Activated CD4-positive, alpha-beta T cell treated with anti-CD3 and anti-CD28 coated beads for 4 hours (primary cell): ENCODE data around the gene NPSR1.
"Not testable (repeated sequence)": the region's sequence is repeated elsewhere in the genome, so short reads cannot be mapped to it uniquely, and the experiment has no call there.

Experiments
- DNase-seq, 2 donors: peaks; one replicate each; pipeline ENCODE4 v3.0.0-alpha.2; 2020

Gene NPSR1

DNA sequence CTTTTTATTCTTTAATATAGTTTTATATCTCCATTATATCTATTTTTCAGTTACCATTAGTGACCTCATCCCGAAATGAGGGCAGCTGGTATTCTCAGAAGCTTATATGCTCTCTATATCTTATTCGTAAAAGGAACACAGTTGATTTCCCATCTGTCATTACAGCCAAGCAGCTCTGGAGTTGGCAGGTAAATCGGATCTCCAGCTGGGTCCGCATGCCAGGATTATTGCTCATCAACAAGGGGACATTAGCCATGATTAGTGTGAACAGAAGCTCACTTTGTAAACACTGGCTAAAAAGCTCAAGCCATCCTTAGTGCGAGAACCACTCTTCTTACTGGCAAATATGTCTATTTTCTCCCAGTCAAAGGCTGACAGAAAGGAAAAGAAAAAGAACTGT, 180.3 kb downstream of the NPSR1 start:
- no peak for DNase-seq

DNA sequence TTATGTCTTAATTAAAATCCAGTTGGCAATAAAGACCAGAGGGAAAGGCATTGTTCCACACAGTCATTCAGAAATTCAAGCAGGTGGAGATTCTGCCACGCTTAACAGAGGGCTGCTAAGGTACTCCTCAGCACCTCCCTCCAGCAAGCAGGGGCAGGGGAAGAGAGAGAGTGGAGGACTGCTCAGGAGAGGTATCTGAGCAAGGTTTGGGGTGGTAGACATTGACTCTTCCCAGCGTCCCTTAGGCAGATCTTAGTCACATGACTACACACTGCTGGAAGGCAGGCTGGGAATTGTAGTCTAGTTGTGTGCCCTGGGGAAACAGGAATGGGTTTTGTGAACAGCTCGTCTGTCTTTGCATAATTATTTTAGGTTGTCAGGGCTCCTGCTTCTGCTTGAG, 181.6 kb downstream of the NPSR1 start:
- DNase-seq, result no peak

- no peak for DNase-seq
Measured at GRCh38 chr7:34840176-34840785, 182.3 kb downstream of the NPSR1 start.

- DNase-seq, result no peak
Measured at GRCh38 chr7:34841326-34841725, 183.3 kb downstream of the NPSR1 start.

DNA sequence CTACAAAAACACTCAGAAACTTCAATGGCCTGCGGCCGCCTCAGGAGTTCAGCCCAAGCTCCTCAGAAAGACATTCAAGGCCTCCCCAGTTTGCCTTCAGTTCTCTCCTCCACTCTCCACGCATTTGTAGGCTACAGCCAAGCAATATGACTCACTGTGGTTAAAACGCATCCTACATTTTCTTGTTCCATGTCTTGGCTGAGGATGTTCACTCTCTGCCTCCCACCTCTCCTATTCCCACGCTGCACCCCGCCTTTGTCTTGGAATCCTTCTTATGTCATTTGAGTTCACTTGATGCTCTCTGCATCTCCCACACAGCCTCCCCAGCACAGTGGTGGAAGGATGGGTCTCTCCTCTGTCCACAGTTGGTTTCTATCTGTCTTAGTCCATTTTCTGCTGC, 184.8 kb downstream of the NPSR1 start:
- no peak for DNase-seq

- no peak for DNase-seq
Measured at GRCh38 chr7:34844406-34844805, 186.4 kb downstream of the NPSR1 start.

DNA sequence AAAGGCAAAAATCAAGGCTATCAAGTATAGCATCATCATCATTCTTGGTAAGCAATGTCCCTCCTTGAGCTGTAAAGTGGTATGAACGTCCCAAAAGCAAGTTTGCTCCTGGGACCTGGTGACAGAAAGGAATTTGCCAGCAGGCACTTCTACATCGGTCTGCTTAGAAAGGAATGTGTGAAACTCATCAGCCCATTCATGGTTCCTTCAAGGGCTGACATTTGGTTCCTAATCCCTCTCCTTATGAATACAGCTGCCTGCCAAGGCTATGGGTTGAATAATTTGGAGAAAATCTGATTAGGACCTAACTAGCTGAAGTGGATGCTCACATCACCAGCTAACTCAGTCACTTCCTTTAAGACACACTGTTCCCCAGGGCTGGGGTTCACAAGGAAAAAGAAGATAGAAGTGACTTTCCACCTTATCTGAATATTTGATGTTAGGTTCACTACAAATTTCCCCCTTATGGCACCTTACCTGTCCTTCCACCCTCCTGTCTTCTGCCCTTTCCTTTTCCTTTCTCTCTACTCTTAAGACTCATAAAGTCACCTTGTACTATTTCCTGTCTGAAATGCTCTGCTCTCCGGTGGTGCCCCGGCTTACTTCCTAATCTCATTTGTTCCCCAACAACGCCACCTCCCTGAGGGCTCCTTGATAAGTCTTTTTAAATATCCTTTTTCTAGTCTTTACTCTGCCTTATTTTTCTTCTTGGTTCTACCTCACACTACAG, 187.1 kb downstream of the NPSR1 start:
- DNase-seq, result no peak

- no peak for DNase-seq
Measured at GRCh38 chr7:34845666-34846361, 187.8 kb downstream of the NPSR1 start.

DNA sequence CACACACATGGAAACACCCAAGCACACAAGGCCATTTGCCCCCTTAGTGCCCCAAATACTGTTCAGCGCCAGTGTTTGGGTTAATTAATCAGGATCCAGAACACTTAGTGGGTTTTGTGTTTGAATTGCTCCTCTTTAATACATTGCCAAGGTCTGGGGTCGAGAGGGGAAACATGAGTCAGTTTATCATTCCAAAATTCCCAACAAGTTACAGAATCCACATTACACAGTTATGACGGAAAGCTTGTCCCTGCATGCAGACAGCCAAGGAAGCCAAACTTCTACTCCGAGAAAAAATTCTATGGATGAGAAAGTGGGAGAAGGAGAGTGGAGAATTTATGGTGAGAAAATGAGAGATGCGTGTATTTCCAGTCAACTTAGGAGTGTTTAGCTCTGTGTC, 189.0 kb downstream of the NPSR1 start:
- DNase-seq, result no peak

DNA sequence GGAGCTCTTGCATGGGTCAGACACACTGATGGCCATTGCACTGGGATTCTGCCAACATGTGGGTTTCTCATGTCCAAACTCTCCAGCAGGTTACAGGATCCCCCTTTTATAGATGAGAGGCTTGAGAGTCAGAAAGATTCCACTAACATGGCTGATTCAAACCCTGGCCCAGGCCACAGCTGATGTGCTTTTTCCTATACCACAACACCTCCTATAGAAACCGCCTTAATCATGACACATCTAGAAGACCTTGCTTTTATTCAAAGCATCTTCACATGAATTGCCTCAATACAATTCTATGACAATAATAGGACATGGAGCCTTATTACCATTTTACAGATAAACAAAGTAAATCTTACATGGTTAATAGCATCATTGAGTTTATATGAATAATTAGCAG, 190.7 kb downstream of the NPSR1 start:
- no peak for DNase-seq

GRCh38 chr7:34849163-34849960, 191.3 kb downstream of the NPSR1 start:
- DNase-seq, result no peak

DNA sequence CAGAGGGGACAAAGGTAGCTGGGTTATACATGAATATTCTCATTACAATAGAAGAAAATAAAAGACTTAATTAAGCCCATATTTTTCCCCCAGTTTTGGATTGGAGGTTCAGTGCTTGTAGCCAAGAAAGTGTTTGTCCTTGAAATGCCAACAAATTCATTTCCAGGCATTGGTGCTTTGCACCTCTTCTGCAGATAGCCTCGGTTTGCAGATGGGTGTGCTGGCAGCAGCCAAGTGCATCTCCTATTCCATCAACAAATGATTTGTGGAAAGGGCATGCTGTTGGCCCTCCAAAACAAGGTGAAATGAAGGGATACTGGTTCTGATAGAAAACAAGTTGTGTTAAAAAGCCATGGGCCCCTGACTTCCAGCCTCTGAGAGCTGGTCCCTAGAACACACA, 192.0 kb downstream of the NPSR1 start:
- no peak for DNase-seq

DNA sequence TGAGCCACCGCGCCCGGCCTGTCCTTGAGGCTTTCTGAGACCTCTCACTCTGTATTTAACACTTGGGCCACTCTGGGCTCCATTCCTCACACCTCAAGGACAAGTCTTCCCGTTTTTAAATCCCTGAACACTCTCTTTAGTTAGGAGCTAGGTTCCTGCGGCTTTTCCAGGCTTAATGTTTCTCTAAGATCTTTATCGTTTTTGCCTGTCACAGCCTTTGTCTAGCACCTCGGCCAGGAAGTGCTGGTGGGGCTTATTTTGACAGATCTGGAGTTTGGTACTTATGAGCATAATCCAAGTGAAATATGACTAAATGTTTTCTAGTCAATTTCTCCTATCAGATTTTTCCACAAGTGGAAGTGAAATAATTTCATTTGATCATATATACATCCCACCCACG, 192.7 kb downstream of the NPSR1 start:
- DNase-seq, result no peak

GRCh38 chr7:34851431-34851830, 193.4 kb downstream of the NPSR1 start:
- DNase-seq, result no peak

GRCh38 chr7:34858444-34858843, 200.4 kb downstream of the NPSR1 start:
- not testable (repeated sequence) for DNase-seq

- DNase-seq, result not testable (repeated sequence)
Measured at GRCh38 chr7:34859281-34859680, 201.3 kb downstream of the NPSR1 start.

- not testable (repeated sequence) for DNase-seq
Measured at GRCh38 chr7:34866222-34866621, 208.2 kb downstream of the NPSR1 start.

DNA sequence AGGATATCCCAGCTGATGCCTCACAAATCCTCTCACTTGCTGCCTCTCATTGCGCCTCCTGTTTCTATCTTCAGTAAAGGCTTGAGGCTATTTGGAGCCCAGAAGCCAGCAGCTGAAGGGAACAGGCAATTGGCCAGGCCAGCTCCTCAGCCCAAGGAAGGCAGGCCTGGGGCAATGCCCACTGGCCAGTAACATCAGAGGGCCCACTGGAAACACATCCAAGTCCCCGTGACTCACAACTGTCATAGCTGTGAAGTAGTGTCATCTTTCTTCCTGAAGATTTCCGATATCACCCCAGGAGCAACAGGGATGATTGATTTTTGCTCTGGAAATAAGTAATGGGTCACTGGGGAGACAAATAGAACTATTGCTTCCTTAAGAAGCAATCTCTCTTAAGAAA, 209.3 kb downstream of the NPSR1 start:
- not testable (repeated sequence) for DNase-seq

GRCh38 chr7:34868602-34869001, 210.6 kb downstream of the NPSR1 start:
- DNase-seq, result not testable (repeated sequence)

GRCh38 chr7:34869057-34869456, 211.0 kb downstream of the NPSR1 start:
- DNase-seq, result no peak

- DNase-seq, result not testable (repeated sequence)
Measured at GRCh38 chr7:34870041-34870440, 212.0 kb downstream of the NPSR1 start.

DNA sequence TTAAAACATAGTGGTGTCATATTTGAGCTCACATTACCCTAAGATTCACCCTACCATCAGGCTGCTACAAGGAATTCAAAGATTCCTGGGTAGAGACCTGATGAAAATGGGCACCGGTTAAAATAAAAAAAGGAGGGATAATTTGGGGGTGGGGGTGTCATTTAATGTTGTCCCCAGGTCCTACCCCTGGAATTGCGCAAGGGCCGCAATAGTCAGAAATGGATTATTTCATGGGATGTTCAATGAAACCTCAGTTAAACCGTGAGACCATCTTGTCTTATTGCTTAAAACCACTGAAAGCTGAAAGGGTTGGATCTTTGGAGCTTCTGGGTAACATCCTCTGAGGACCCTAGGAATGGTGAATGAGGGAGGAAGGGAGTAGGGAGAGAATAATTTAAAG, 216.3 kb downstream of the NPSR1 start:
- DNase-seq, result not testable (repeated sequence)

GRCh38 chr7:34875481-34875880, 217.5 kb downstream of the NPSR1 start:
- no peak for DNase-seq
